H1 (cell line): ENCODE data around the gene SPSB1.

Experiments used
- BRCA1 ChIP-seq: IDR thresholded peaks from 2 replicates; pipeline ENCODE4 v1.6.1; 2012; ENCODE audit warnings: low read depth, low read length, improper control_type of control experiment
- EZH2 ChIP-seq: fragments of 200-600 bp; sonication (generic); IDR thresholded peaks from 2 replicates; pipeline ENCODE4 v1.7.1; 2012; ENCODE audit warnings: low read depth, mild to moderate bottlenecking, moderate library complexity, low read length, inconsistent platforms; ENCODE audit not compliant: severe bottlenecking
- POLR2A ChIP-seq, 2 experiments: IDR thresholded peaks; 1 replicate in 1 of 2; 2 replicates in 1 of 2; pipeline ENCODE4 v1.6.1; 2011; ENCODE audit warnings: low read depth in 2 of 2, low read length in 2 of 2, mild to moderate bottlenecking in 2 of 2; ENCODE audit errors: control extremely low read depth in 1 of 2
- TBP ChIP-seq: IDR thresholded peaks from 2 replicates; pipeline ENCODE4 v1.6.1; 2011; ENCODE audit warnings: low read depth, low read length, improper control_type of control experiment
- YY1 ChIP-seq: IDR thresholded peaks from 2 replicates; pipeline ENCODE4 v1.6.1; 2011; ENCODE audit warnings: low read depth, mild to moderate bottlenecking, low read length

DNA sequence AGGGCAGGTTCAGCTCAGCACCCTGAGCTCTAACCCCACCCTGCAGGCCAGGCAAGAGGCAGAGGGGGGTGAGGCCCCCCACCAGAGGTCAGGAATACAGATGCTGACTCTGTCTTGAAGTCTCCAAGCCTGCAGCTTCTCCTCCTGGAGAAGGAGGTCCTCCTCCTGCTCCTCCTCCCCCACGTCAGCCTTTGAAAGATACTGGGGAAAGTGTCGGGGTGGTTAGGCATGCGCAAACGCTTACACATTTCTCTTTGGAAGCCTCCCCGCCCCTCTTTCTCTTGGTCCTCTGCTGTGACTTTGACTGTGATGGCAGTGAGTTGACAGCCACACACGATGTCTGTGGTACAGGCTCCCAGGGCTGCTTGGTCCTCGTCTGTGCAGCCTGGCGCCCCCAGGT, 65.3 kb downstream of the SPSB1 start:
- TF ChIP-seq BRCA1 = no peak
- TF ChIP-seq EZH2 = no peak
- no peak for TF ChIP-seq TBP
- no peak for TF ChIP-seq YY1
- no peak for TF ChIP-seq POLR2A (IDR thresholded peaks at IDR 0.05; ENCODE audit: control extremely low read depth in 1 of 2, low read depth in 2 of 2, low read length in 2 of 2)
